ENCODE results near the gene SORCS2. TPM values are rescaled to one million over a fixed set of nuclear protein-coding genes. Genes with fewer than 3 reads are reported as not detected.

Gene SORCS2
- total RNA-seq, 2 donors from 2014 or later = 1.5 to 1.7 TPM

DNA sequence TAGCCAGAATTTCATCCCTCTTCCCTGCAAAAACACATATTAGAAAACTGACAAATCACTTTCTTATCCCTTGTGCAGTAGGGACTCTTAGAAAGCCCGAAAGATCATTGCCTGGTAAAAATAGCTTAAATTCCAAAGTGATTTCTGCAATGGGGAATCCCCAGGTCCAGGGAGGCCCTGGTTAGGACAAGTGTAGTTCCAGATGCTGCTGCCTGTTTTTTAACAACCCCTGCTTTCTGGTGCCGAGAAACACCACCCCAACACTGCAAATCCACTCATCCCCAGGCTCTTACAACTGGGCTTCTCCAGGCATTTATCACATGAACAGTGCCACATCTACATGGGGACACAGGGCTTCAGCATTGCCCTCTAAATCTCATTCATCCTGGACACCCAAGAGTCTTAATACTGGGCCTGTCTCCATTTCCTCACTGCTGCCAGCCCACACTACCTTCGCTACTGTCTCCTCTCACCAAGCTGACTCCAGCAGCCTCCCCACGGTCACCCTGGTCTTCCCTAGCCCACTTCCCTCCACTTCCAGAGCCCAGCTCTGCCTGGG lies 354.6 kb downstream of the SORCS2 start:
- H3K27ac ChIP-seq = no peak overlapping the region
- H3K4me1 ChIP-seq = no peaks in the 10 kb centered on the region
- H3K36me3 ChIP-seq = no peaks in the 10 kb centered on the region
- no peaks in the 10 kb centered on the region for H3K27me3 ChIP-seq
- no peak for DNase-seq (ENCODE audit: low spot score)
- H3K9me3 ChIP-seq = peaks cover 0 to under 1% of the 10 kb centered on the region in 2 donors
- no peak overlapping the region for H3K4me3 ChIP-seq
- TF ChIP-seq, protein P1, sequence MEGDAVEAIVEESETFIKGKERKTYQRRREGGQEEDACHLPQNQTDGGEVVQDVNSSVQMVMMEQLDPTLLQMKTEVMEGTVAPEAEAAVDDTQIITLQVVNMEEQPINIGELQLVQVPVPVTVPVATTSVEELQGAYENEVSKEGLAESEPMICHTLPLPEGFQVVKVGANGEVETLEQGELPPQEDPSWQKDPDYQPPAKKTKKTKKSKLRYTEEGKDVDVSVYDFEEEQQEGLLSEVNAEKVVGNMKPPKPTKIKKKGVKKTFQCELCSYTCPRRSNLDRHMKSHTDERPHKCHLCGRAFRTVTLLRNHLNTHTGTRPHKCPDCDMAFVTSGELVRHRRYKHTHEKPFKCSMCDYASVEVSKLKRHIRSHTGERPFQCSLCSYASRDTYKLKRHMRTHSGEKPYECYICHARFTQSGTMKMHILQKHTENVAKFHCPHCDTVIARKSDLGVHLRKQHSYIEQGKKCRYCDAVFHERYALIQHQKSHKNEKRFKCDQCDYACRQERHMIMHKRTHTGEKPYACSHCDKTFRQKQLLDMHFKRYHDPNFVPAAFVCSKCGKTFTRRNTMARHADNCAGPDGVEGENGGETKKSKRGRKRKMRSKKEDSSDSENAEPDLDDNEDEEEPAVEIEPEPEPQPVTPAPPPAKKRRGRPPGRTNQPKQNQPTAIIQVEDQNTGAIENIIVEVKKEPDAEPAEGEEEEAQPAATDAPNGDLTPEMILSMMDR (IDR thresholded peaks at IDR 0.05) = no peak

GRCh38 chr4:7547368-7548040 lies 355.2 kb downstream of the SORCS2 start:
- TF ChIP-seq, protein P1 (IDR thresholded peaks at IDR 0.05) = no peak
- Histone ChIP-seq H3K27me3 (no peaks in the 10 kb centered on the region), H3K4me3 (no peak overlapping the region), H3K27ac (no peak overlapping the region), H3K36me3 (no peaks in the 10 kb centered on the region), H3K9me3 (peaks cover 0 to 7% of the 10 kb centered on the region in 2 donors), H3K4me1 (no peaks in the 10 kb centered on the region)
- no peak for DNase-seq (ENCODE audit: low spot score)

DNA sequence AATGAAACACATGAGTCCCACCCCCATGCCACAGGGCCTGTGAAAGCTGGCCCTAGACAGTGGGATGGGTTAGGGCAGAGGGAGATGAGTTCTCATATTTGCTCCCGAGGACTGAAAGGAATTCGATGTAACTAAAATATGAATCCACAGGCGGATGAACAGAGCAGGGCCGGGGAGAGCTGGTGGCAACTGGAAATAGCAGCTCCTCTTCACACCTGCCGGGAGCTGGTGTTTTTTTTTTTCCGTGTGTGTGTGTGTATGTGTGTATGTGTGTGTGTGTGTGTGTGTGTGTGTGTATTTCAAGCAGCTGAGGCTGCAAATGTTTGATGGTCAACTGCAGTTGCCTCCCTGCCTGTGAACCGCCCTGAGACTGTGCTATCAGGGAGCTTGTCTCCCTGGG lies 357.5 kb downstream of the SORCS2 start:
- peaks cover 0 to 22% of the 10 kb centered on the region in 2 donors for H3K9me3 ChIP-seq
- DNase-seq (ENCODE audit: low spot score) = no peak
- no peaks in the 10 kb centered on the region for H3K27me3 ChIP-seq
- H3K4me3 ChIP-seq = no peak overlapping the region
- TF ChIP-seq, protein P1 (IDR thresholded peaks at IDR 0.05) = no peak
- H3K36me3 ChIP-seq = no peaks in the 10 kb centered on the region
- H3K27ac ChIP-seq = no peak overlapping the region
- H3K4me1 ChIP-seq = no peaks in the 10 kb centered on the region

- Histone ChIP-seq H3K27me3 (no peaks in the 10 kb centered on the region), H3K4me3 (no peak overlapping the region)
- TF ChIP-seq, protein P1 (IDR thresholded peaks at IDR 0.05) = no peak
Observed at GRCh38 chr4:7552466-7552865, 360.1 kb downstream of the SORCS2 start.

GRCh38 chr4:7553280-7553679 lies 360.9 kb downstream of the SORCS2 start:
- TF ChIP-seq, protein P1 (IDR thresholded peaks at IDR 0.05) = no peak
- no peaks in the 10 kb centered on the region for H3K4me1 ChIP-seq

More at GRCh38 chr4:7552466-7552865, 360.1 kb downstream of the SORCS2 start:
- no peak for DNase-seq (ENCODE audit: low spot score)
- H3K36me3 ChIP-seq = no peaks in the 10 kb centered on the region
- H3K27ac ChIP-seq = no peak overlapping the region
- peaks cover 0 to 22% of the 10 kb centered on the region in 2 donors for H3K9me3 ChIP-seq
- H3K4me1 ChIP-seq = no peaks in the 10 kb centered on the region

More at GRCh38 chr4:7553280-7553679, 360.9 kb downstream of the SORCS2 start:
- no peaks in the 10 kb centered on the region for H3K27me3 ChIP-seq
- DNase-seq (ENCODE audit: low spot score) = no peak
- peaks cover 0 to 22% of the 10 kb centered on the region in 2 donors for H3K9me3 ChIP-seq
- H3K4me3 ChIP-seq = no peak overlapping the region
- H3K27ac ChIP-seq = no peak overlapping the region
- no peaks in the 10 kb centered on the region for H3K36me3 ChIP-seq
